ENCODE data around the gene DROSHA. TPM values are rescaled to one million over a fixed set of nuclear protein-coding genes. Genes with fewer than 3 reads are reported as not detected.

Gene DROSHA
- total and polyA plus RNA-seq, 10 of the 15 experiments (the other 5 are each of a cell fraction or from before 2014, with no cell fraction given): 27.9 to 55.0 (median 37.6) TPM

DNA sequence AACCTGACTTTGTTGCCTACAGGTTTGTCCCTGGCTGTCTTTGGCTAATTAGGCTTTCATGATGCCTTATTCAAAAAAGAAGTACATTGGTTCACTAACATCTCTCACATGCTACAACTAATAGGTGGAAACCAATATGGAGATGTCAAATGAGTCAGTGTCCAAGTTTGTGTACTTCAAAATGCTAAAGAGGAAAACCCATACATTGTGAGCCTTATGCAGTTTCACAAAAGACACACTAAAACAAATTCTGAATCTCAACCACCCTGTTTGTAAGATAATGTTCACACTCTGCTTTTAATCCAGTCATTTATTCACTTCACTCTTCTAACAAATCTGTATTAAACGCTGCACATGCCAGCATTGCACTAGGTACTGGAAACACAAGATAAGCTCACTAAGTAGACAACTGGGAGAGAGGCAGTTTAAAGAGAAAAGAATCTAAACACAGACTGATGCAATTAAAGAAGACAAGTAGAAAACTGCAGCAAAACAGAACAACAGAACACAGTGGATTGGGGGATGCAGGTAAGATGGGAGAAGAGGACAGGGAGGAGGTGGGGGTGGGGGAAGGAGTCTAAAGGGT, 104.1 kb downstream of the DROSHA start (continued):
- TF ChIP-seq, protein P1, sequence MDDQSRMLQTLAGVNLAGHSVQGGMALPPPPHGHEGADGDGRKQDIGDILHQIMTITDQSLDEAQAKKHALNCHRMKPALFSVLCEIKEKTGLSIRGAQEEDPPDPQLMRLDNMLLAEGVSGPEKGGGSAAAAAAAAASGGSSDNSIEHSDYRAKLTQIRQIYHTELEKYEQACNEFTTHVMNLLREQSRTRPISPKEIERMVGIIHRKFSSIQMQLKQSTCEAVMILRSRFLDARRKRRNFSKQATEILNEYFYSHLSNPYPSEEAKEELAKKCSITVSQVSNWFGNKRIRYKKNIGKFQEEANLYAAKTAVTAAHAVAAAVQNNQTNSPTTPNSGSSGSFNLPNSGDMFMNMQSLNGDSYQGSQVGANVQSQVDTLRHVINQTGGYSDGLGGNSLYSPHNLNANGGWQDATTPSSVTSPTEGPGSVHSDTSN (IDR thresholded peaks at IDR 0.05; ENCODE audit: insufficient replicate concordance, low read depth, low read length): no peak
- TF ChIP-seq STAT3 (IDR thresholded peaks at IDR 0.05; ENCODE audit: low read depth, low read length): no peak
- TF ChIP-seq LARP7 (IDR thresholded peaks at IDR 0.05): no peak
- TF ChIP-seq, protein P2, sequence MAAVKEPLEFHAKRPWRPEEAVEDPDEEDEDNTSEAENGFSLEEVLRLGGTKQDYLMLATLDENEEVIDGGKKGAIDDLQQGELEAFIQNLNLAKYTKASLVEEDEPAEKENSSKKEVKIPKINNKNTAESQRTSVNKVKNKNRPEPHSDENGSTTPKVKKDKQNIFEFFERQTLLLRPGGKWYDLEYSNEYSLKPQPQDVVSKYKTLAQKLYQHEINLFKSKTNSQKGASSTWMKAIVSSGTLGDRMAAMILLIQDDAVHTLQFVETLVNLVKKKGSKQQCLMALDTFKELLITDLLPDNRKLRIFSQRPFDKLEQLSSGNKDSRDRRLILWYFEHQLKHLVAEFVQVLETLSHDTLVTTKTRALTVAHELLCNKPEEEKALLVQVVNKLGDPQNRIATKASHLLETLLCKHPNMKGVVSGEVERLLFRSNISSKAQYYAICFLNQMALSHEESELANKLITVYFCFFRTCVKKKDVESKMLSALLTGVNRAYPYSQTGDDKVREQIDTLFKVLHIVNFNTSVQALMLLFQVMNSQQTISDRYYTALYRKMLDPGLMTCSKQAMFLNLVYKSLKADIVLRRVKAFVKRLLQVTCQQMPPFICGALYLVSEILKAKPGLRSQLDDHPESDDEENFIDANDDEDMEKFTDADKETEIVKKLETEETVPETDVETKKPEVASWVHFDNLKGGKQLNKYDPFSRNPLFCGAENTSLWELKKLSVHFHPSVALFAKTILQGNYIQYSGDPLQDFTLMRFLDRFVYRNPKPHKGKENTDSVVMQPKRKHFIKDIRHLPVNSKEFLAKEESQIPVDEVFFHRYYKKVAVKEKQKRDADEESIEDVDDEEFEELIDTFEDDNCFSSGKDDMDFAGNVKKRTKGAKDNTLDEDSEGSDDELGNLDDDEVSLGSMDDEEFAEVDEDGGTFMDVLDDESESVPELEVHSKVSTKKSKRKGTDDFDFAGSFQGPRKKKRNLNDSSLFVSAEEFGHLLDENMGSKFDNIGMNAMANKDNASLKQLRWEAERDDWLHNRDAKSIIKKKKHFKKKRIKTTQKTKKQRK (IDR thresholded peaks at IDR 0.05; ENCODE audit: low read depth, low read length): no peak
- TF ChIP-seq RB1 (IDR thresholded peaks at IDR 0.05; ENCODE audit: borderline replicate concordance): no peak
- no peak for TF ChIP-seq RELA (IDR thresholded peaks at IDR 0.05; ENCODE audit: borderline replicate concordance, partially characterized antibody)
- no peak for TF ChIP-seq HCFC1 (IDR thresholded peaks at IDR 0.05; ENCODE audit: low read length)
- TF ChIP-seq NFYB (IDR thresholded peaks at IDR 0.05; ENCODE audit: insufficient read depth, low read depth, low read length): no peak
- no peak for TF ChIP-seq RBBP5 (conservative IDR thresholded peaks at IDR 0.05)
- TF ChIP-seq, protein P3, sequence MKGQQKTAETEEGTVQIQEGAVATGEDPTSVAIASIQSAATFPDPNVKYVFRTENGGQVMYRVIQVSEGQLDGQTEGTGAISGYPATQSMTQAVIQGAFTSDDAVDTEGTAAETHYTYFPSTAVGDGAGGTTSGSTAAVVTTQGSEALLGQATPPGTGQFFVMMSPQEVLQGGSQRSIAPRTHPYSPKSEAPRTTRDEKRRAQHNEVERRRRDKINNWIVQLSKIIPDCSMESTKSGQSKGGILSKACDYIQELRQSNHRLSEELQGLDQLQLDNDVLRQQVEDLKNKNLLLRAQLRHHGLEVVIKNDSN (IDR thresholded peaks at IDR 0.05; ENCODE audit: borderline replicate concordance, extremely low read length, insufficient read depth, low read depth, low read length): no peak
